ENCODE measurements around the gene DYNLRB1.
"Not testable (repeated sequence)": the region's sequence is repeated elsewhere in the genome, so short reads cannot be mapped to it uniquely, and the experiment has no call there.

Gene DYNLRB1

DNA sequence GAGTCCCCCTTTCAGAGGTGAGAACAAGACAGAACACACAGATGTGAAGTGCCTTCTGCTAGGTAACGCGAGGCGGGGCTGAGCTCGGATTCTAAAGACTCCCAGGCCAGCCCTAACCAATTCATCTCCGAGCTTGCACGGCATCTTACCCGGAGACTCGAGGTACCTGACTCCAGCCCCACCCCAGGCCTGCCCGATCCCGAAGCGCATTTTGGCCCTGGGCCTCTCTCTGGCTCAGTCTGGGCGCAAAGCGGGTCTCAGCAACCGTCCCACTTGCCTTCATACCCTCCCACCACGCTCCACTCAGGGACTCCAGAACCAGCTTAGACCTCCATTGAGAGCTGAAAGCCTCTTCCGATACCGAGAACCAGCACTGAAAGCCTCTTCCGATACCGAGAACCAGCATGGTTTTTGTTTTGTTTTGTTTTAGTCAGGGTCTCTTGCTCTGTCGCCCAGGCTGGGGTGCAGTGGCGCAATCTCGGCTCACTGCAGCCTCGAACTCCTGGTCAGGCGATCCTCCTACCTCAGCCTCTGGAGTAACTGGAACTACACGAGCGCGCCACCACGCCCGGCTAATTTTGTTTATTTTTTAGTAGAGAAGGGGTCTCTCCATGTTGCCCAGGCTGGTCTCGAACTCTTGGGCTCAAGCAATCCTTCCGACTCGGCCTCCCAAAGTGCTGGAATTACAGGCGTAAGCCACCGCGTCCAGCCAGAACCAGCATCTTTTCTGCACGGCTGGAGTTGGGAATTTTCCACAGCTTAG is 557 bp upstream of the DYNLRB1 start:
- H4K20me1 ChIP-seq (ENCODE audit: insufficient read depth, low read length, poor library complexity, severe bottlenecking): peaks cover 24% of the 10 kb centered on the region
- H2AFZ ChIP-seq (ENCODE audit: low read length): peak overlapping the region; percentile 99
- H3F3A ChIP-seq (ENCODE audit: low read depth): no peaks in the 10 kb centered on the region
- peaks cover 47% of the 10 kb centered on the region for H3K79me2 ChIP-seq (ENCODE audit: insufficient read depth, low read length)
- peaks cover 29% of the 10 kb centered on the region for H3K4me1 ChIP-seq (ENCODE audit: insufficient read depth, low read length, poor library complexity, severe bottlenecking)
- H3K9ac ChIP-seq (ENCODE audit: low read depth, low read length, poor library complexity, severe bottlenecking): peak overlapping the region; percentile 83
- peaks cover 8% of the 10 kb centered on the region; the same call in 1 of the 2 replicates for H3K36me3 ChIP-seq (ENCODE audit: insufficient read depth, low read length)
- H3K4me2 ChIP-seq (ENCODE audit: low read depth, low read length, poor library complexity, severe bottlenecking): peak overlapping the region; percentile 97
- TF ChIP-seq EZH2phosphoT487 (IDR thresholded peaks at IDR 0.05; ENCODE audit: borderline replicate concordance): no peak
- TF ChIP-seq, protein P1, sequence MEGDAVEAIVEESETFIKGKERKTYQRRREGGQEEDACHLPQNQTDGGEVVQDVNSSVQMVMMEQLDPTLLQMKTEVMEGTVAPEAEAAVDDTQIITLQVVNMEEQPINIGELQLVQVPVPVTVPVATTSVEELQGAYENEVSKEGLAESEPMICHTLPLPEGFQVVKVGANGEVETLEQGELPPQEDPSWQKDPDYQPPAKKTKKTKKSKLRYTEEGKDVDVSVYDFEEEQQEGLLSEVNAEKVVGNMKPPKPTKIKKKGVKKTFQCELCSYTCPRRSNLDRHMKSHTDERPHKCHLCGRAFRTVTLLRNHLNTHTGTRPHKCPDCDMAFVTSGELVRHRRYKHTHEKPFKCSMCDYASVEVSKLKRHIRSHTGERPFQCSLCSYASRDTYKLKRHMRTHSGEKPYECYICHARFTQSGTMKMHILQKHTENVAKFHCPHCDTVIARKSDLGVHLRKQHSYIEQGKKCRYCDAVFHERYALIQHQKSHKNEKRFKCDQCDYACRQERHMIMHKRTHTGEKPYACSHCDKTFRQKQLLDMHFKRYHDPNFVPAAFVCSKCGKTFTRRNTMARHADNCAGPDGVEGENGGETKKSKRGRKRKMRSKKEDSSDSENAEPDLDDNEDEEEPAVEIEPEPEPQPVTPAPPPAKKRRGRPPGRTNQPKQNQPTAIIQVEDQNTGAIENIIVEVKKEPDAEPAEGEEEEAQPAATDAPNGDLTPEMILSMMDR (conservative IDR thresholded peaks at IDR 0.05; ENCODE audit: low read length): no peak
- no peaks in the 10 kb centered on the region for H3K27me3 ChIP-seq (ENCODE audit: insufficient read depth, low read length, poor library complexity, severe bottlenecking)
- H3K9me2 ChIP-seq (replicated peaks; ENCODE audit: low read depth, low read length): no peaks in the 10 kb centered on the region
- no peaks in the 10 kb centered on the region for H3K9me3 ChIP-seq (ENCODE audit: insufficient read depth, low read depth, low read length)
- H3K4me3 ChIP-seq (ENCODE audit: low read length, poor library complexity, severe bottlenecking): peak overlapping the region; percentile 83

DNA sequence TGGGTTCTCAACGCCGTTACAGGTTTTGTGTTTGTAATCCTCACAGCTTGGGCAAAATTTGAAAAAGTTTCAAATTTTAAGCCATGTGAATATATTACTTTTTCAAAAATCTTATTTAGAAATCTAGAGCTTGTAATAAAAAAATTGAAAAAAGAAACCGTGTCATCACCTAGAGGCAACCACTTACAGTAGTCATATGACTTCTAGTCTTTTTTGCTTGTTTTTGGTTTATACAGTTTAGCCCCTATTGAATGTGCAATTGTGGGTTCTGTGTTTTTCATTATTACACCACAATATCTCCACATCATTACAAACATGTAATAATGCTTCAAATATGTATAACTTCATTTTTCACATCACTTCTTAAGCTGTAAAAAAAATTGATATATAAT is 888 bp downstream of the DYNLRB1 start:
- peak overlapping the region; percentile 83 for H3K4me3 ChIP-seq (ENCODE audit: low read length, poor library complexity, severe bottlenecking)
- peaks cover 31% of the 10 kb centered on the region for H3K4me1 ChIP-seq (ENCODE audit: insufficient read depth, low read length, poor library complexity, severe bottlenecking)
- peak overlapping the region; percentile 99 for H2AFZ ChIP-seq (ENCODE audit: low read length)
- peak overlapping the region; percentile 83 for H3K9ac ChIP-seq (ENCODE audit: low read depth, low read length, poor library complexity, severe bottlenecking)
- H3K9me2 ChIP-seq (replicated peaks; ENCODE audit: low read depth, low read length): no peaks in the 10 kb centered on the region
- peaks cover 24% of the 10 kb centered on the region for H4K20me1 ChIP-seq (ENCODE audit: insufficient read depth, low read length, poor library complexity, severe bottlenecking)
- no peaks in the 10 kb centered on the region for H3K36me3 ChIP-seq (ENCODE audit: insufficient read depth, low read length)
- no peaks in the 10 kb centered on the region for H3K9me3 ChIP-seq (ENCODE audit: insufficient read depth, low read depth, low read length)
- H3K27me3 ChIP-seq (ENCODE audit: insufficient read depth, low read length, poor library complexity, severe bottlenecking): no peaks in the 10 kb centered on the region
- H3K79me2 ChIP-seq (ENCODE audit: insufficient read depth, low read length): peaks cover 62% of the 10 kb centered on the region
- TF ChIP-seq, protein P1 (conservative IDR thresholded peaks at IDR 0.05; ENCODE audit: low read length): no peak
- TF ChIP-seq EZH2phosphoT487 (IDR thresholded peaks at IDR 0.05; ENCODE audit: borderline replicate concordance): no peak
- H3F3A ChIP-seq (ENCODE audit: low read depth): no peaks in the 10 kb centered on the region
- H3K4me2 ChIP-seq (ENCODE audit: low read depth, low read length, poor library complexity, severe bottlenecking): peak overlapping the region; percentile 97

DNA sequence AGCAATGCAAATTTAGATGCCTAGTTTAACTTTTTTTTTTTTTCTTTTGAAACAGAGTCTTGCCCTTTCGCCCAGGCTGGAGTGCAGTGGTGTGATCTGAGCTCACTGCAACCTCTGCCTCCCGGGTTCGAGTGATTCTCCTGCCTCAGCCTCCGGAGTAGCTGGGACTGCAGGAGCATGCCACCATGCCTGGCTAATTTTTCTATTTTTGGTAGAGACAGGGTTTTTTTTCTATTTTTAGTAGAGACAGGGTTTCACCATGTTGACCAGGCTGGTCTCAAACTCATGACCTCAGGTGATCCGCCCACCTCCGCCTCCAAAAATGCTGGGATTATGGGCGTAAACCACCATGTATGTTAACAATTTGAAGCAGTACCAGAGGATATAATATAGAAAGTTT is 2.6 kb downstream of the DYNLRB1 start:
- peaks cover 32% of the 10 kb centered on the region for H4K20me1 ChIP-seq (ENCODE audit: insufficient read depth, low read length, poor library complexity, severe bottlenecking)
- H3K79me2 ChIP-seq (ENCODE audit: insufficient read depth, low read length): peaks cover 70% of the 10 kb centered on the region
- not testable (repeated sequence) for H3K36me3 ChIP-seq (ENCODE audit: insufficient read depth, low read length); H3K27me3 ChIP-seq (ENCODE audit: insufficient read depth, low read length, poor library complexity, severe bottlenecking); H3K4me3 ChIP-seq (ENCODE audit: low read length, poor library complexity, severe bottlenecking); H3K9me2 ChIP-seq (replicated peaks; ENCODE audit: low read depth, low read length); H3K9ac ChIP-seq (ENCODE audit: low read depth, low read length, poor library complexity, severe bottlenecking); H2AFZ ChIP-seq (ENCODE audit: low read length); H3K9me3 ChIP-seq (ENCODE audit: insufficient read depth, low read depth, low read length); H3F3A ChIP-seq (ENCODE audit: low read depth)
- H3K4me2 ChIP-seq (ENCODE audit: low read depth, low read length, poor library complexity, severe bottlenecking): peak overlapping the region; percentile 42
- peaks cover 44% of the 10 kb centered on the region for H3K4me1 ChIP-seq (ENCODE audit: insufficient read depth, low read length, poor library complexity, severe bottlenecking)

DNA sequence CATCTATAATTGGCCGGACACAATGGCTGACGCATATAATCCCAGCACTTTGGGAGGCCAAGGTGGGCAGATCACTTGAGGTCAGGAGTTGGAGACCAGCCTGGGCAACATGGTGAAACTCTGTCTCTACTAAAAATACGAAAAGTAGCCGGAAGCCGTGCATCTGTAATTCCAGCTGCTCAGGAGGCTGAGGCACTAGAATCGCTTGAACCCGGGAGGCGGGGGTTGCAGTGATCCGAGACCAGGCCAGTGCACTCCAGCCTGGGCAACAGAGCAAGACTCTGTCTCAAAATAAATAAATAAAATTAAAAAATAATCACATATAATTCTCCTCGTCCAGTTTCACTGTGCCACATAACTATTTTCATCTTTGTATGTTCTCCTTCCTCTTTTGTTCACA is 3.6 kb downstream of the DYNLRB1 start:
- not testable (repeated sequence) for H3F3A ChIP-seq (ENCODE audit: low read depth); H3K9ac ChIP-seq (ENCODE audit: low read depth, low read length, poor library complexity, severe bottlenecking); H3K4me3 ChIP-seq (ENCODE audit: low read length, poor library complexity, severe bottlenecking); H2AFZ ChIP-seq (ENCODE audit: low read length); H3K27me3 ChIP-seq (ENCODE audit: insufficient read depth, low read length, poor library complexity, severe bottlenecking); H3K36me3 ChIP-seq (ENCODE audit: insufficient read depth, low read length); H3K9me2 ChIP-seq (replicated peaks; ENCODE audit: low read depth, low read length); H3K9me3 ChIP-seq (ENCODE audit: insufficient read depth, low read depth, low read length)
- peaks cover 43% of the 10 kb centered on the region for H3K4me1 ChIP-seq (ENCODE audit: insufficient read depth, low read length, poor library complexity, severe bottlenecking)
- peaks cover 78% of the 10 kb centered on the region for H3K79me2 ChIP-seq (ENCODE audit: insufficient read depth, low read length)
- peak overlapping the region; percentile 42 for H3K4me2 ChIP-seq (ENCODE audit: low read depth, low read length, poor library complexity, severe bottlenecking)
- peaks cover 35% of the 10 kb centered on the region for H4K20me1 ChIP-seq (ENCODE audit: insufficient read depth, low read length, poor library complexity, severe bottlenecking)

Data from Loucy (cell line).